Bronchial epithelial cell (primary cell): Measurements from ENCODE around the gene RBM26. TPM values are rescaled to one million over a fixed set of nuclear protein-coding genes. Genes with fewer than 3 reads are reported as not detected.

Experiments used
- DNase-seq: peaks from one replicate; pipeline ENCODE4 v3.0.0-alpha.2; 2010; ENCODE audit warnings: low read depth
- FAIRE-seq: peaks from 2 replicates; lab custom pipeline; 2011; peaks lifted over from hg19 to GRCh38; lab: Jason Lieb, UNC
- H3K27me3 ChIP-seq: 2 replicates; pipeline ENCODE4 v1.5.1; 2011; ENCODE audit warnings: low read length; ENCODE audit not compliant: control insufficient read depth, insufficient read depth
- H3K36me3 ChIP-seq: 2 replicates; pipeline ENCODE4 v1.5.1; 2011; ENCODE audit warnings: low read length; ENCODE audit not compliant: control insufficient read depth, insufficient read depth
- H3K4me3 ChIP-seq: 2 replicates; pipeline ENCODE4 v1.5.1; 2011; ENCODE audit warnings: mild to moderate bottlenecking, low read depth, low read length, control low read depth
- total RNA-seq: library from RNA; depleted of rRNA; stranded (reverse); fragments of >200 nt; gene quantifications from 2 replicates; pipeline ENCODE4 v1.2.1, GENCODE V29; 2014
- TF ChIP-seq, protein P1 (sequence below): IDR thresholded peaks from 2 replicates; pipeline ENCODE4 v1.5.1; 2011; ENCODE audit warnings: mild to moderate bottlenecking, moderate library complexity, low read length, control low read depth, inconsistent platforms; ENCODE audit not compliant: insufficient read depth, severe bottlenecking

RBM26 gene
- total RNA-seq, 1 donor from 2014 or later, result 13.7 TPM

DNA sequence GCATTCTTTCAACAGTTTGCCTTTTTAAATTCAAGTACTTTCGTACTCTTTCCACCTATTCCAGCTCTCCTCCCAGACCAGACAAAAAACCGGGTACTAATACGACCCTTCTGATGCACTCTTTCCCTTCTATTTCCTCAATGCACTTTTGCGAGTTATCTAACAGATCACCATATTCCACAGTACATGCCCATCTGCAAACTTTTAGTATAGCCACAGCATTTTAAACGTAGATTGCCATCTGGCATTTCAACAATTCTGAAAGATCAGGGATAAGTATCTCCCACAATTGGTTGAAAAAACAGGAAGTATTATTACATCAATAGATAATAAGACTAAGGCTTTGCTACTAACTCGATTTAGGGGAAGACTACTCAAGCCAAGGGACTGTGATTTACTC is 31.5 kb downstream of the RBM26 start:
- no peak overlapping the region for H3K4me3 ChIP-seq
- TF ChIP-seq, protein P1, sequence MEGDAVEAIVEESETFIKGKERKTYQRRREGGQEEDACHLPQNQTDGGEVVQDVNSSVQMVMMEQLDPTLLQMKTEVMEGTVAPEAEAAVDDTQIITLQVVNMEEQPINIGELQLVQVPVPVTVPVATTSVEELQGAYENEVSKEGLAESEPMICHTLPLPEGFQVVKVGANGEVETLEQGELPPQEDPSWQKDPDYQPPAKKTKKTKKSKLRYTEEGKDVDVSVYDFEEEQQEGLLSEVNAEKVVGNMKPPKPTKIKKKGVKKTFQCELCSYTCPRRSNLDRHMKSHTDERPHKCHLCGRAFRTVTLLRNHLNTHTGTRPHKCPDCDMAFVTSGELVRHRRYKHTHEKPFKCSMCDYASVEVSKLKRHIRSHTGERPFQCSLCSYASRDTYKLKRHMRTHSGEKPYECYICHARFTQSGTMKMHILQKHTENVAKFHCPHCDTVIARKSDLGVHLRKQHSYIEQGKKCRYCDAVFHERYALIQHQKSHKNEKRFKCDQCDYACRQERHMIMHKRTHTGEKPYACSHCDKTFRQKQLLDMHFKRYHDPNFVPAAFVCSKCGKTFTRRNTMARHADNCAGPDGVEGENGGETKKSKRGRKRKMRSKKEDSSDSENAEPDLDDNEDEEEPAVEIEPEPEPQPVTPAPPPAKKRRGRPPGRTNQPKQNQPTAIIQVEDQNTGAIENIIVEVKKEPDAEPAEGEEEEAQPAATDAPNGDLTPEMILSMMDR, result no peak
- H3K27me3 ChIP-seq, result no peaks in the 10 kb centered on the region
- DNase-seq (no peak), FAIRE-seq (no peak)
- peaks cover 8% of the 10 kb centered on the region for H3K36me3 ChIP-seq

DNA sequence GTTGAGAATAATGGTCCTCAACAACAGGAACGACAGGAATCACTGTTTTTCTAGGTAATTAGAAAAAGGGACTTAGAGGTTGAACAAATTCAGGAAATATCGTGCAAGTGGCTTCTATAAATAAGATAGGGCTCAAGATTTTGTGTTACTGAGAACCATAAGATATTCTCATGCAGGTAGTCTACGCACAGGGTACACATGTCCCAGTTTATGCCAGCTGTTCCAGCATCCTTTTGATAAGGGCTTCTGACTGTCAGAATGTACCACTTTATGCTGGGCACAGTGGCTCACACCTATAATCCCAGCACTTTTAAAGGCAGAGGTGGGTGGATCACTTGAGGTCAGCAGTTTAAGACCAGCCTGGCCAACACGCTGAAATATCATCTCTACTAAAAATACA is 32.1 kb downstream of the RBM26 start:
- TF ChIP-seq, protein P1, result no peak
- DNase-seq, result no peak
- peaks cover 8% of the 10 kb centered on the region for H3K36me3 ChIP-seq
- H3K27me3 ChIP-seq, result no peaks in the 10 kb centered on the region
- H3K4me3 ChIP-seq, result no peak overlapping the region
- no peak for FAIRE-seq

DNA sequence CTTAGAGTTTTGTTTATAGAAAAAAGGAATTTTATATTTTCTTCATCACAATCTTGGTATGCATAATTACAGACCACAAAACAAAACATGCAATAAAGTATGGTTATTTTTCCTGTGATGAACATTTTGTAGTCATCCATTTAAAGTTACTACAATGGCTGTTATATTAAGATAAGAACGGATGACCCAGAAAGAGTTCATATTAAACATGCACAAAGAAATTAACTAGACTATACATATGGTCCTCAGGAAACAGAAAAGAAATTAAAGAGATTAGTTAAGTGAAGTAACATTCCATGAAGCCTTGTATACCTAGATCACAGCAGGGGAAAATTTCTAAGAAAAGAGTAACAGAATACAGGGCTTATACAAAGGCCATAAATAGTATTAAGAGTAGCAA is 36.8 kb downstream of the RBM26 start:
- FAIRE-seq (no peak), DNase-seq (no peak)
- peaks cover 8% of the 10 kb centered on the region for H3K36me3 ChIP-seq
- no peak overlapping the region for H3K4me3 ChIP-seq
- H3K27me3 ChIP-seq, result no peaks in the 10 kb centered on the region
- TF ChIP-seq, protein P1, result no peak

DNA sequence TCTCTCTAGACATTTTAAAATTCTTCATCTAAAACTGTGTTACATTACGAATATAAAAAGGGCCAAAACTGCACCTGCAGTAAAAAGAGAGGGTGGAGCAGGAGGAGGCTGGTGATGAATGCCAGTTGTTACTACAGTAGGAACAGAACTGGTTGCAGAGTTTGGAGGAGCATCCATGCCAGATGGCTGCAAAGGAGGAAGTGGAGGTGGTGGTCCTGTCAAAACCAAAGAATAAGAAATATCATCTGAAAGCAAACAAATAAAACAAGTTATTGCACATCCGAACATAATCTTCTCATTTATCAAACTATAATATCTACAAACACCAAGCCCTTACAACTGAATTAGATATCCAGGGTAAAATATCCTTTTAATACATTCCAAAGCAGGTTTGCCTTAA is 40.1 kb downstream of the RBM26 start:
- no peak for DNase-seq
- peaks cover 8% of the 10 kb centered on the region for H3K36me3 ChIP-seq
- FAIRE-seq, result no peak

DNA sequence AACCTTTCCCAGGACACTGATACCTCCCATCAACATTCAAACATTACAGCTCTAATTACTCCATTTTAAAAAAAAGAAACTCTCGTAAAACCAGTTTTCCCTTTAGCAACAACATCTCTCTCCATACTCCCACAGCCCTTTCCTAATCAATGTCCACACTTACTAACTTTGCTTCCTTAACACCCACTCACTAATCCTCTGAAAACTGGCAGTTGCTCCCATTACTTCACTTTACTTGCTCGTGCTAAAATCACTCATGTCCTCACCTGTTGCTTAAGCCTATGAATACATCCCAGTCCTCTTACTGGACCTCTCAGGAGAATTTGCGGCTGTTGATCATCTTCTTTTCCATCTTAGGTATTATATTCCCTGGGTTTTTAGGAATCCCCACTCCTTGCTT is 44.8 kb downstream of the RBM26 start:
- no peak for FAIRE-seq
- H3K36me3 ChIP-seq, result peaks cover 8% of the 10 kb centered on the region
- peak; percentile 42 for DNase-seq
- H3K4me3 ChIP-seq, result no peak overlapping the region
- TF ChIP-seq, protein P1, result no peak
- H3K27me3 ChIP-seq, result no peaks in the 10 kb centered on the region

More for the DNA sequence above, 40.1 kb downstream of the RBM26 start:
- TF ChIP-seq, protein P1, result no peak
- Histone ChIP-seq H3K27me3 (no peaks in the 10 kb centered on the region), H3K4me3 (no peak overlapping the region)

DNA sequence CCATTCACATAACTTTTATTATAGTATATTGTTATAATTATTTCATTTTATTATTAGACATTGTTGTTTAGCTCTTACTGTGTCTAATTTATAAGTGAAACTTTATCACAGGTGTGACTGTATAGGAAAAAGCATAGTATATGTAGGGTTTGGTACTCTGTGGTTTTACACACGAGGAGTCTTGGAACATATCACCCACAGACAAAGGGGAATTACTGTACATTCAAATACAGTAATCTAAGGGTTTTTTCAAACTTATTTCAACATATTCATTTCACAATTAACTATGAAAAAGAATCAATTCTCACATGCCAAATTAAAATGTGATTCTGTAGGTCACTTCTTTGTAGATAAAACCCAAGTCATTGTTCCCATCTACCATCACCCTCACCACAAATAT is 46.0 kb downstream of the RBM26 start:
- TF ChIP-seq, protein P1, result no peak
- FAIRE-seq (no peak), DNase-seq (no peak)
- Histone ChIP-seq H3K27me3 (no peaks in the 10 kb centered on the region), H3K36me3 (peaks cover 1% of the 10 kb centered on the region), H3K4me3 (no peak overlapping the region)
